Astrocyte (in vitro differentiated cells and primary cell): Measurements from ENCODE around the gene PARP6.

Experiments
- EZH2 ChIP-seq: IDR thresholded peaks from 2 replicates; pipeline ENCODE4 v1.6.1; 2012; ENCODE audit warnings: mild to moderate bottlenecking, low read length, inconsistent platforms; ENCODE audit not compliant: insufficient read depth
- TF ChIP-seq, protein P1 (sequence below): IDR thresholded peaks from 2 replicates; pipeline ENCODE4 v1.5.1; 2011; ENCODE audit warnings: low read depth, mild to moderate bottlenecking, inconsistent platforms, low read length, moderate library complexity; ENCODE audit not compliant: insufficient read depth

DNA sequence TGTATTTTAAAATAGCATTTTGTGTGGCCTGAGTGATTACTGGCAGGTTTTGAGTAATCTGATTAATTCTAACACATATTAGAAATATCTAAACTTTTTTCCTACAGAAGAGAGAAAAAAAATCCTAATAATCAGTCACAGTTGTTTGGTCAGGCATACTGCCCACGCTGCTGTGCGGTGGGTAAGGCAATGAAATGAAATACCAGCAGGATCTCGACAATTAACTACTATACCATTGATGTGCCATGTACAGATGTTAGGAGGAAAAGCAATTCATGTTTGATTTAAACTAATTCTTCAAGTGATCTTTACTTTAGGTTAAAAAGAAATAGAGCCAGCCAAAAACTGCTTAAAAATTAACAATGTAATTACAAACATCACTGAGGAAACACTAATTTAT is 79.9 kb downstream of the PARP6 start:
- TF ChIP-seq, protein P1, sequence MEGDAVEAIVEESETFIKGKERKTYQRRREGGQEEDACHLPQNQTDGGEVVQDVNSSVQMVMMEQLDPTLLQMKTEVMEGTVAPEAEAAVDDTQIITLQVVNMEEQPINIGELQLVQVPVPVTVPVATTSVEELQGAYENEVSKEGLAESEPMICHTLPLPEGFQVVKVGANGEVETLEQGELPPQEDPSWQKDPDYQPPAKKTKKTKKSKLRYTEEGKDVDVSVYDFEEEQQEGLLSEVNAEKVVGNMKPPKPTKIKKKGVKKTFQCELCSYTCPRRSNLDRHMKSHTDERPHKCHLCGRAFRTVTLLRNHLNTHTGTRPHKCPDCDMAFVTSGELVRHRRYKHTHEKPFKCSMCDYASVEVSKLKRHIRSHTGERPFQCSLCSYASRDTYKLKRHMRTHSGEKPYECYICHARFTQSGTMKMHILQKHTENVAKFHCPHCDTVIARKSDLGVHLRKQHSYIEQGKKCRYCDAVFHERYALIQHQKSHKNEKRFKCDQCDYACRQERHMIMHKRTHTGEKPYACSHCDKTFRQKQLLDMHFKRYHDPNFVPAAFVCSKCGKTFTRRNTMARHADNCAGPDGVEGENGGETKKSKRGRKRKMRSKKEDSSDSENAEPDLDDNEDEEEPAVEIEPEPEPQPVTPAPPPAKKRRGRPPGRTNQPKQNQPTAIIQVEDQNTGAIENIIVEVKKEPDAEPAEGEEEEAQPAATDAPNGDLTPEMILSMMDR: no peak
- no peak for TF ChIP-seq EZH2
